HEK293 (cell line): ENCODE measurements around the gene VWC2L.

Experiments
- ATF2 ChIP-seq: fragments of 450-650 bp; formaldehyde crosslinking; IDR thresholded peaks from 2 replicates; pipeline ENCODE4 v1.5.1; 2016; ENCODE audit warnings: missing biosample characterization, missing genetic modification characterization, low read depth
- CTCF ChIP-seq: fragments of 450-650 bp; formaldehyde crosslinking; IDR thresholded peaks from 2 replicates; pipeline ENCODE4 v1.5.1; 2016; ENCODE audit warnings: missing biosample characterization, missing genetic modification characterization
- FEZF1 ChIP-seq: fragments of 450-650 bp; formaldehyde crosslinking; IDR thresholded peaks from 2 replicates; pipeline ENCODE4 v1.5.1; 2016; ENCODE audit warnings: missing biosample characterization, missing genetic modification characterization
- SALL2 ChIP-seq: fragments of 450-650 bp; formaldehyde crosslinking; IDR thresholded peaks from 2 replicates; pipeline ENCODE4 v1.5.0; 2017; ENCODE audit warnings: missing biosample characterization, mild to moderate bottlenecking, missing genetic modification characterization, borderline replicate concordance
- ZNF112 ChIP-seq: fragments of 450-650 bp; formaldehyde crosslinking; IDR thresholded peaks from 2 replicates; pipeline ENCODE4 v1.5.0; 2017; ENCODE audit warnings: missing biosample characterization, missing genetic modification characterization
- ZNF24 ChIP-seq: fragments of 450-650 bp; formaldehyde crosslinking; IDR thresholded peaks from 2 replicates; pipeline ENCODE4 v1.5.1; 2016; ENCODE audit warnings: missing biosample characterization, missing genetic modification characterization
- ZNF426 ChIP-seq: fragments of 450-650 bp; formaldehyde crosslinking; IDR thresholded peaks from 2 replicates; pipeline ENCODE4 v1.5.1; 2017; ENCODE audit warnings: missing biosample characterization, missing genetic modification characterization, mild to moderate bottlenecking, inconsistent platforms, moderate library complexity
- ZNF449 ChIP-seq: fragments of 450-650 bp; formaldehyde crosslinking; IDR thresholded peaks from 2 replicates; pipeline ENCODE4 v1.5.1; 2017; ENCODE audit warnings: missing biosample characterization, mild to moderate bottlenecking, missing genetic modification characterization, moderate library complexity
- ZNF529 ChIP-seq: fragments of 450-650 bp; formaldehyde crosslinking; IDR thresholded peaks from 2 replicates; pipeline ENCODE4 v1.5.1; 2017; ENCODE audit warnings: missing genetic modification characterization, missing biosample characterization; ENCODE audit not compliant: insufficient replicate concordance
- ZNF580 ChIP-seq: fragments of 450-650 bp; formaldehyde crosslinking; IDR thresholded peaks from 2 replicates; pipeline ENCODE4 v1.5.1; 2016; ENCODE audit warnings: missing biosample characterization, missing genetic modification characterization
- ZNF629 ChIP-seq: fragments of 450-650 bp; formaldehyde crosslinking; IDR thresholded peaks from 2 replicates; pipeline ENCODE4 v1.5.1; 2017; ENCODE audit warnings: missing biosample characterization, missing genetic modification characterization

- no peak for TF ChIP-seq ZNF629 (tag by site-specific recombination)
- no peak for TF ChIP-seq ZNF426 (tag by site-specific recombination)
- no peak for TF ChIP-seq SALL2
- TF ChIP-seq CTCF: no peak
- TF ChIP-seq ZNF24 (tag by site-specific recombination): no peak
- TF ChIP-seq ZNF112 (tag by site-specific recombination): no peak
- TF ChIP-seq ATF2 (tag by site-specific recombination): no peak
- TF ChIP-seq ZNF449: no peak
- no peak for TF ChIP-seq ZNF580 (tag by site-specific recombination)
- no peak for TF ChIP-seq FEZF1 (tag by site-specific recombination)
- no peak for TF ChIP-seq ZNF529 (tag by site-specific recombination)
Observed at GRCh38 chr2:214482728-214483127, 71.9 kb downstream of the VWC2L start.
